DMS 273 (cell line): ENCODE measurements around the gene CLCN3.
"Not testable (repeated sequence)": the region's sequence is repeated elsewhere in the genome, so short reads cannot be mapped to it uniquely, and the experiment has no call there.

Experiments used
- DNase-seq: peaks from one replicate; lab custom pipeline; 2025; ENCODE audit not compliant: unreplicated experiment; lab: John Stamatoyannopoulos, UW

CLCN3 gene

GRCh38 chr4:169770416-169770815 lies 150.0 kb downstream of the CLCN3 start:
- no peak for DNase-seq

- DNase-seq = not testable (repeated sequence)
These were observed 151.2 kb downstream of the CLCN3 start for GRCh38 chr4:169771556-169772080.
